ENCODE results near the gene RPS19. TPM values are rescaled to one million over a fixed set of nuclear protein-coding genes. Genes with fewer than 3 reads are reported as not detected.

Gene RPS19
- total and polyA plus RNA-seq, 8 donors = 939 to 2,267 (median 1,289) TPM

DNA sequence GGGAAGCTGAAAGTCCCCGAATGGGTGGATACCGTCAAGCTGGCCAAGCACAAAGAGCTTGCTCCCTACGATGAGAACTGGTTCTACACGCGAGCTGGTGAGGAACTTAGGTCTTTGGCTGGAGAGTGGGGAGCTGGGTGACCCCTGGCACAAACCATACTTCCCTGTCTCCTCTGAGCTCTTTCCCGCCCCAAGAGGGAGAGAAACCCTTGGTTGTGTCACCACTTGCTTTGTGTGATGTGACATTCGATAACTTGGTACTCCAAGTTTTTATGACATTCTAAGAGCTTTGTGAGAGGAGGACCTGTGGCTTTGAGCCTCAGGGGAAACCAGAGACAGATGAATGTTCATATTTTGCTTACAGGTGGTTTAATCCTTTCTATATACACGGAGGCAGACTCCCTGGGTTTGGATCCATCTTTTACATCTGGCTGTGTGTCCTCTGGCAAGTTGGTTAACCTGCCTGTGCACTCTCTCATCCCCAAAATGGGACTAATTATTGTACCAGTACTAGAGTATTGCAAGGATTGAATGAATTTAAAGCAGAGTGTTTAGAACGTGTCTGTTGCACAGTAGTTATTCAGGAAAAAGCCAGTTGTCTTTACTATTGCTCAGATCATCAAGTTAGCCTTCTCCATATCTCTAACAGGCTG is 1.2 kb downstream of the RPS19 start:
- FAIRE-seq (no peak), DNase-seq (no peak), ATAC-seq (no peak)
- intact Hi-C loops (cut with DNase I) = no loop called here
- Histone ChIP-seq H3K27ac (peak overlapping the region in 2 of 4 donors; percentile 90 to 95), H3K4me3 (peak overlapping the region; percentile 73 to 96 (median 90)), H3K27me3 (no peaks in the 10 kb centered on the region), H3K36me3 (peaks cover 2 to 30% (median 16%) of the 10 kb centered on the region in 3 donors), H3K4me1 (peaks cover 20 to 33% (median 25%) of the 10 kb centered on the region in 3 donors), H3K9me3 (no peaks in the 10 kb centered on the region)
- 24 to 27% methylated on average over 9 of the region's 9 CpGs for WGBS, 2 donors
- TF ChIP-seq, protein P1, sequence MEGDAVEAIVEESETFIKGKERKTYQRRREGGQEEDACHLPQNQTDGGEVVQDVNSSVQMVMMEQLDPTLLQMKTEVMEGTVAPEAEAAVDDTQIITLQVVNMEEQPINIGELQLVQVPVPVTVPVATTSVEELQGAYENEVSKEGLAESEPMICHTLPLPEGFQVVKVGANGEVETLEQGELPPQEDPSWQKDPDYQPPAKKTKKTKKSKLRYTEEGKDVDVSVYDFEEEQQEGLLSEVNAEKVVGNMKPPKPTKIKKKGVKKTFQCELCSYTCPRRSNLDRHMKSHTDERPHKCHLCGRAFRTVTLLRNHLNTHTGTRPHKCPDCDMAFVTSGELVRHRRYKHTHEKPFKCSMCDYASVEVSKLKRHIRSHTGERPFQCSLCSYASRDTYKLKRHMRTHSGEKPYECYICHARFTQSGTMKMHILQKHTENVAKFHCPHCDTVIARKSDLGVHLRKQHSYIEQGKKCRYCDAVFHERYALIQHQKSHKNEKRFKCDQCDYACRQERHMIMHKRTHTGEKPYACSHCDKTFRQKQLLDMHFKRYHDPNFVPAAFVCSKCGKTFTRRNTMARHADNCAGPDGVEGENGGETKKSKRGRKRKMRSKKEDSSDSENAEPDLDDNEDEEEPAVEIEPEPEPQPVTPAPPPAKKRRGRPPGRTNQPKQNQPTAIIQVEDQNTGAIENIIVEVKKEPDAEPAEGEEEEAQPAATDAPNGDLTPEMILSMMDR (IDR thresholded peaks at IDR 0.05) = no peak

- Histone ChIP-seq H3K27ac (no peak overlapping the region), H3K9me3 (no peaks in the 10 kb centered on the region), H3K4me3 (peak overlapping the region in 2 of 4 donors; percentile 92 to 96), H3K36me3 (peaks cover 2 to 30% (median 16%) of the 10 kb centered on the region in 3 donors), H3K27me3 (no peaks in the 10 kb centered on the region), H3K4me1 (peaks cover 20 to 33% (median 26%) of the 10 kb centered on the region in 3 donors)
- FAIRE-seq (no peak), DNase-seq (no peak), ATAC-seq (no peak)
- WGBS, 2 donors = 50 to 69% methylated on average over 9 of the region's 9 CpGs
- TF ChIP-seq, protein P1 (IDR thresholded peaks at IDR 0.05) = no peak
- intact Hi-C loops (cut with DNase I) = no loop called here
These were observed 1.8 kb downstream of the RPS19 start for GRCh38 chr19:41861846-41862245.

GRCh38 chr19:41862445-41862986 is 2.5 kb downstream of the RPS19 start:
- TF ChIP-seq, protein P1 (IDR thresholded peaks at IDR 0.05) = no peak
- ATAC-seq = no peak
- FAIRE-seq = no peak
- no peak for DNase-seq
- peaks cover 20 to 33% (median 26%) of the 10 kb centered on the region in 3 donors for H3K4me1 ChIP-seq
- 67 to 68% methylated on average over 2 of the region's 2 CpGs for WGBS, 2 donors
- peak overlapping the region in 2 of 4 donors; percentile 92 to 96 for H3K4me3 ChIP-seq
- no peaks in the 10 kb centered on the region for H3K27me3 ChIP-seq
- peaks cover 2 to 30% (median 16%) of the 10 kb centered on the region in 3 donors for H3K36me3 ChIP-seq
- no peak overlapping the region for H3K27ac ChIP-seq
- H3K9me3 ChIP-seq = no peaks in the 10 kb centered on the region
- intact Hi-C loops (cut with DNase I) = no loop called here

DNA sequence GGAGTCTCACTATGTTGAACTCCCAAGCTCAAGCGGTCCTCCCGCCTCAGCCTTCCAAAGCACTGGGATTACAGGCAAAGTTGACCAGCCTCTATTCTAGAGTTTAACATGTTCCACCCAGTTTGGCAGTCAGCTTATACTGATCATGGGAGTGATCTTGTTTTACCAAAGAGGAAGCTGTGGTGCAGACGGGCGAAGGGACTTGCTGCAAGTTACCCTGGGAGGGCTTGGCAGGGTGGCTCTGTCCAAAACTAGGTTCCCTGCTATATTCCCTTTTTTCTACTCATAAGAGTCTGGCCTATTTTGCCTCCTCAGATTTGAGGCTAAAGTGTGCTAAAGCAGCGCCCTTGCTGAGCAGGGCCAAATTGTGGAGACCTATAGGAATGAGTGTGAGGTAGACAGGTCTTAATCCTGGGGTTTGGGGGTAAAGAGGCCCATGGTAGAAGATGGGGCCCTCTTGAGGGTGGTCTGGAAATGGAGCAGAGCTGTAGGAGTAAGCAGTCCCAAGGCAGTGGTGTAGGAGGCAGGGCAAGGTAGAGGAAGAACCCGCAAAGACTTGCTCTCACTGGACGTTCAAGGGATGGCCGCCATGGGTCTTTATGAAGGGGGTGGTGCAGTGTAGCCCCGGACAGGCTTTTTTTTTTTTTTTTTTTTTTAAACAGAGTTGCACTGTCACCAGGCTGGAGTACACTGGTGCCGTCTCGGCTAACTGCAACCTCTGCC is 3.3 kb downstream of the RPS19 start:
- peaks cover 20 to 33% (median 25%) of the 10 kb centered on the region in 3 donors for H3K4me1 ChIP-seq
- ATAC-seq (no peak), DNase-seq (no peak), FAIRE-seq (no peak)
- TF ChIP-seq, protein P1 (IDR thresholded peaks at IDR 0.05) = no peak
- no peaks in the 10 kb centered on the region for H3K27me3 ChIP-seq
- H3K36me3 ChIP-seq = peaks cover 2 to 34% (median 16%) of the 10 kb centered on the region in 3 donors
- H3K4me3 ChIP-seq = no peak overlapping the region
- WGBS, 2 donors = 82 to 89% methylated on average over 11 of the region's 11 CpGs
- intact Hi-C loops (cut with DNase I) = no loop called here
- H3K9me3 ChIP-seq = no peaks in the 10 kb centered on the region
- no peak overlapping the region for H3K27ac ChIP-seq
